ENCODE results near the gene ZYG11A. TPM values are rescaled to one million over a fixed set of nuclear protein-coding genes. Genes with fewer than 3 reads are reported as not detected.

Gene ZYG11A
- total and polyA plus RNA-seq, 3 donors from 2014 or later: 6.4 to 9.8 (median 8.7) TPM

- WGBS, 2 donors: 50 to 77% methylated on average over 7 to 10 of the region's 10 CpGs
- peak; percentile 32 for DNase-seq
- intact Hi-C loops (cut with DNase I; ENCODE audit: low total_unique reads): no loop called here
- H3K4me1 ChIP-seq: peaks cover 28% of the 10 kb centered on the region
- no peaks in the 10 kb centered on the region for H3K36me3 ChIP-seq (ENCODE audit: low read depth, missing control alignments)
- no peak overlapping the region for H3K4me3 ChIP-seq
- peak overlapping the region; percentile 21 to 29 for H3K27ac ChIP-seq
- TF ChIP-seq CTCF (IDR thresholded peaks at IDR 0.05) (no peak), POLR2A (IDR thresholded peaks at IDR 0.05) (no peak)
- no peaks in the 10 kb centered on the region for H3K27me3 ChIP-seq
- H3K9me3 ChIP-seq: no peaks in the 10 kb centered on the region
Measured at GRCh38 chr1:52916241-52916975, 73.8 kb downstream of the ZYG11A start.

GRCh38 chr1:52917156-52917555, 74.6 kb downstream of the ZYG11A start:
- TF ChIP-seq POLR2A (IDR thresholded peaks at IDR 0.05) (no peak), CTCF (IDR thresholded peaks at IDR 0.05) (no peak)
- Histone ChIP-seq H3K36me3 (ENCODE audit: low read depth, missing control alignments) (no peaks in the 10 kb centered on the region), H3K27me3 (no peaks in the 10 kb centered on the region), H3K4me1 (peaks cover 28% of the 10 kb centered on the region), H3K9me3 (no peaks in the 10 kb centered on the region), H3K27ac (peak overlapping the region in 1 of 2 donors; percentile 21), H3K4me3 (no peak overlapping the region)
- WGBS, 2 donors: 58 to 60% methylated on average over 7 of the region's 7 CpGs
- intact Hi-C loops (cut with DNase I; ENCODE audit: low total_unique reads): no loop called here
- DNase-seq: peak; percentile 63

- TF ChIP-seq POLR2A (IDR thresholded peaks at IDR 0.05) (no peak), CTCF (IDR thresholded peaks at IDR 0.05) (no peak)
- no peak overlapping the region for H3K4me3 ChIP-seq
- H3K36me3 ChIP-seq (ENCODE audit: low read depth, missing control alignments): no peaks in the 10 kb centered on the region
- no peaks in the 10 kb centered on the region for H3K9me3 ChIP-seq
- intact Hi-C loops (cut with DNase I; ENCODE audit: low total_unique reads): no loop called here
- H3K27me3 ChIP-seq: no peaks in the 10 kb centered on the region
- peak overlapping the region in 1 of 2 donors; percentile 21 for H3K27ac ChIP-seq
- WGBS, 2 donors: 93 to 100% methylated on average over 1 of the region's 1 CpG
- no peak for DNase-seq
- H3K4me1 ChIP-seq: peaks cover 28% of the 10 kb centered on the region
Measured at GRCh38 chr1:52917581-52917980, 75.0 kb downstream of the ZYG11A start.

GRCh38 chr1:52918201-52918600, 75.6 kb downstream of the ZYG11A start:
- DNase-seq: no peak
- WGBS, 2 donors: 79 to 84% methylated on average over 6 of the region's 6 CpGs
- intact Hi-C loops (cut with DNase I; ENCODE audit: low total_unique reads): no loop called here
- TF ChIP-seq POLR2A (IDR thresholded peaks at IDR 0.05): no peak
- TF ChIP-seq CTCF (IDR thresholded peaks at IDR 0.05): no peak
- Histone ChIP-seq H3K27me3 (no peaks in the 10 kb centered on the region), H3K4me1 (peaks cover 28% of the 10 kb centered on the region), H3K27ac (no peak overlapping the region), H3K4me3 (no peak overlapping the region), H3K9me3 (no peaks in the 10 kb centered on the region), H3K36me3 (ENCODE audit: low read depth, missing control alignments) (no peaks in the 10 kb centered on the region)
